SIG-M5 treated with dmso at 0.1 percent for 504 hours (cell line): ENCODE measurements around the gene DYNC1H1.
A peak's percentile ranks its signal among the peaks of the same experiment; 100 is the strongest.

Experiments
- DNase-seq: peaks from one replicate; lab custom pipeline; 2025; ENCODE audit not compliant: unreplicated experiment; lab: John Stamatoyannopoulos, UW

The DYNC1H1 gene

DNA sequence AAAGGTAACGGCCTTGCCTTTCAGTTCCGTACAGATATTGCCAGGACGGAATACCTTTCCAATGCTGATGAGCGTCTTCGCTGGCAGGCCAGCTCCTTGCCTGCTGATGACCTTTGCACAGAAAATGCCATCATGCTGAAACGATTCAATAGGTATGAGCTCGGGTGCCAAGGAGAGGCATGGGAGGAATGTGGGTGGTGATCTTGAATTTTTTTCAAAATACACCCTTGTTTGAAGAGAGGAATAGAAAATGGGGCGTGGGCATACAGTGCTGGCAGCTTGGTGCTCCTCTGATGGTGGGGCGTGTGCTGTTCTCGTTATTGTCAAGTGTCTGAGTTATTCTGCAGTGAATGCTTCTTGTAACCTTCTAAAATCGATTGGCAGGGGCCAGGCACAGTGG is 69.9 kb downstream of the DYNC1H1 start:
- no peak for DNase-seq

DNA sequence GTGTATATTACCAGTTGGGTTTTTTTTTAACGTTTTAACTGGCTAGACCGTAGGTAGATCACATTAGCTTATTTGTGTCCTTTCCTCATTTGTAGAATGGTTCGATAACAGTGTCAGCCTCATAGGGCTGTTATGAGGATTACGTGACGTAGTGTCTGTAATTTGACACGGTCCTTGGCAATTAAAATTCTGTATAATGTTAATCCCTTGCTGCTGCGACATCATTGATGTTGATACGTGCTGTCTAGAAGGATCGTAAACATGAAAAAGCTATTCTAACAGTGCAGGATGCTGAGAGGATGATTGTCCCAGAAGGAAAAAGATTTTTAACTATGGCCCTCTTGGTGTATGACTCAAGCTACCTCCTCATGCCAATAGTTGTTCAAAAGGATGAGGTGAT is 71.5 kb downstream of the DYNC1H1 start:
- DNase-seq = no peak

- no peak for DNase-seq
Measured at GRCh38 chr14:102037686-102038085, 73.3 kb downstream of the DYNC1H1 start.

DNA sequence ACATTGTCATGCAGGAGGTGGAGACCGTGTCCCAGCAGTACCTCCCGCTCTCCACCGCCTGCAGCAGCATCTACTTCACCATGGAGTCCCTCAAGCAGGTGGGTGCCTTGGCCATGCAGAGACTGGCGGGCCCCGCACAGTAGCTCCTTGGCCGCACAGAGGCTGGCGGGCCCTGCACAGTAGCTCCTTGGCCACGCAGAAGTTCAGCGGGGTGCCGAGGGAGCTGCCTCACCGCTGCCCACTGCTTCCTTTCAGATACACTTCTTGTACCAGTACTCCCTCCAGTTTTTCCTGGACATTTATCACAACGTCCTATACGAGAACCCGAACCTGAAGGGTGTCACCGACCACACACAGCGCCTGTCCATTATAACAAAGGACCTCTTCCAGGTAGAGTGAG is 74.8 kb downstream of the DYNC1H1 start:
- no peak for DNase-seq

GRCh38 chr14:102040153-102040552 is 75.8 kb downstream of the DYNC1H1 start:
- DNase-seq = no peak

DNA sequence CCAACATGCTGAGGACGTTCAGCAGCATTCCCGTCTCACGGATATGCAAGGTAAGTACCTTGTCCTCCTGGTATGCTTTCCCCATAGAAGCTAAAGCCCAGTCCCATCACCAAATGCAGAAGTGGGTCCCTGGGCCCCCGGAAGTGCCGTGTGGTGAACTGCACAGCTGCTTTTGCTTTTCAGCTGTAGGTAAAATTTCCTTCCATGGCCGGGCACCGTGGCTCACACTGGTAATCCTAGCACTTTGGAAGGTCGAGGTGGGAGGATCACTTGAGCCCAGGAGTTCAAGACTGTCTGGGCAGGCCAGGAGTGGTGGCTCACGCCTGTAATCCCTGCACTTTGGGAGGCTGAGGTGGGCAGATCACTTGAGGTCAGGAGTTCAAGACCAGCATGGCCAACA is 78.3 kb downstream of the DYNC1H1 start:
- no peak for DNase-seq

GRCh38 chr14:102043251-102044025 is 79.1 kb downstream of the DYNC1H1 start:
- no peak for DNase-seq

DNA sequence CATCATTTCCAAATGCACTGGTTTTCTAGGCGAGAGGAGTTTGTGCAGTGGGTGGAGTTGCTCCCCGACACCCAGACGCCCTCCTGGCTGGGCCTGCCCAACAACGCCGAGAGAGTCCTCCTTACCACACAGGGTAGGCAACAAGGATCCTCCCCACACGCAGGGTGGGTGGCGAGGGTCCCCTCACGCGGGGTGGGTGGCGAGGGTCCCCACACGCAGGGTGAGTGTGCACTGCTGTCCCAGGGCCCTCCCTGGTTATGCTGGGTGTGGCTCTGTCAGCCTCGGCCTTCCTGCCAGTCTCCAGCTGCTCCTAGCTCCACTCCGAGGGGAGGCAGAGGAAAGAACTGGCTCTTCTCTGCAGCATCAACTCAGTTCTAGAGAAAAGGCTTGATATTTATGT is 80.2 kb downstream of the DYNC1H1 start:
- DNase-seq = no peak

GRCh38 chr14:102046337-102047278 is 82.2 kb downstream of the DYNC1H1 start:
- peak; percentile 76 for DNase-seq

DNA sequence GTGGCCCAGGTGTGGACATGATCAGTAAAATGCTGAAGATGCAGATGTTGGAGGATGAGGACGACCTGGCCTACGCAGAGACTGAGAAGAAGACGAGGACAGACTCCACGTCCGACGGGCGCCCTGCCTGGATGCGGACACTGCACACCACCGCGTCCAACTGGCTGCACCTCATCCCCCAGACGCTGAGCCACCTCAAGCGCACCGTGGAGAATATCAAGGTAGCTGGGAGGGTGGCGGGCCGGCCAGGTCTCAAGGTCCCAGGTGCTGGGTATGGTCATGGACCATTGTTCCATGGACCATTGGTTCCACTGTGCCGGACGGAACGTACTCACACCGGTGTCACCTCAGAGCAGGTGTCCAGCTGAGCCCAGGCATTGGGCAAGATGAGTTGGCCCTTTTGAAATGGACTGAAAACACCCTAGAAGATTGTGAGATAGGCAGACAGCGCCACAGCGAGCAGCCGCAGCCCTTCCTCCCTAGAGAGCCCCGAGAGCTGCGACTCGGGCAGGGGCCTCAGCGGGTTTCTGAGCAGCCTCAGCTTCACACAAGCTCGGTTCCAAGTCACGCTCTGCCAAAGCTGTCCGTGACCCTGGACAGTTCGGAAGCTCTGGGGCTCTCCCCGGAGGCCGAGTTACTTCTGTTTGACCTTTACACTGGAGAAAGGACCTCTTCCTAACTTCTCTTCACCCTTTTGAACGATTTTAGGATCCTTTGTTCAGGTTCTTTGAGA is 83.6 kb downstream of the DYNC1H1 start:
- DNase-seq = no peak

GRCh38 chr14:102049258-102050025 is 85.1 kb downstream of the DYNC1H1 start:
- DNase-seq = no peak

DNA sequence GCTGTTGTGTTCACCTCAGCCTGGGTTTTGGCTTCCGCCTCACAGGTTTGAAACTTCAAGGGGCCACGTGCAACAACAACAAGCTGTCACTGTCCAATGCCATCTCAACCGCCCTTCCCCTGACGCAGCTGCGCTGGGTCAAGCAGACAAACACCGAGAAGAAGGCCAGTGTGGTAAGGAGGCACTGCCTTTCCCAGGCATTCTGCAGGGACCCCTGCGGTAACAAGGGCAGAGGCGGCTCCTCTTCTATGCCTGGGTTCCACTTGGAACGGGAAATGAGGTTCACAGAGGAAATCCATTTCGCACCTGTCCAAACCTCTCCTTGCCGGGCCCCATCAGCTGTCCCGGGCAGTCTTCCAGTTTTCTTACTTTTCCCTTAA is 85.6 kb downstream of the DYNC1H1 start:
- no peak for DNase-seq

DNA sequence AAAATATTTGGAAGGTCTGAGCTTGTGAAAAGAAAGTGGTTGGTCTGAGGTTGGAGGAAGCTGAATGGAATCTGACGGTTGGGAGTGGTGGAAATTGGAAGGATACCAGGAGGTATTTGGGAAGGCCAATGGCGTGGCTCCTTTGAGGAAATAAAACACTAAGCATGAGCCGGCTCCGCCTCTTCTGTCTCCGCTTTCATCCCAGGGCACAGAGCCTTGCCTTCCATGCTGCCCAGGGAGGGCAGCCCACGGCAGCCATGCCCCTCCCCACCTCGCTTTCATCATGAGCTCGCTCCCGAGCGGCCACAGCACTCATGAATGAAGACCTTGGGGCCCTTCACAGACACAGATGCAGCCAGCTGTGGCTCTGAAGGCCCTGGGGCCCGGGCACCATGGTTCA is 86.3 kb downstream of the DYNC1H1 start:
- DNase-seq = no peak

GRCh38 chr14:102052522-102052921 is 88.1 kb downstream of the DYNC1H1 start:
- DNase-seq = no peak

GRCh38 chr14:102055181-102055901 is 91.0 kb downstream of the DYNC1H1 start:
- DNase-seq = peak; percentile 40

- no peak for DNase-seq
Measured at GRCh38 chr14:102056694-102057442, 92.5 kb downstream of the DYNC1H1 start.

DNA sequence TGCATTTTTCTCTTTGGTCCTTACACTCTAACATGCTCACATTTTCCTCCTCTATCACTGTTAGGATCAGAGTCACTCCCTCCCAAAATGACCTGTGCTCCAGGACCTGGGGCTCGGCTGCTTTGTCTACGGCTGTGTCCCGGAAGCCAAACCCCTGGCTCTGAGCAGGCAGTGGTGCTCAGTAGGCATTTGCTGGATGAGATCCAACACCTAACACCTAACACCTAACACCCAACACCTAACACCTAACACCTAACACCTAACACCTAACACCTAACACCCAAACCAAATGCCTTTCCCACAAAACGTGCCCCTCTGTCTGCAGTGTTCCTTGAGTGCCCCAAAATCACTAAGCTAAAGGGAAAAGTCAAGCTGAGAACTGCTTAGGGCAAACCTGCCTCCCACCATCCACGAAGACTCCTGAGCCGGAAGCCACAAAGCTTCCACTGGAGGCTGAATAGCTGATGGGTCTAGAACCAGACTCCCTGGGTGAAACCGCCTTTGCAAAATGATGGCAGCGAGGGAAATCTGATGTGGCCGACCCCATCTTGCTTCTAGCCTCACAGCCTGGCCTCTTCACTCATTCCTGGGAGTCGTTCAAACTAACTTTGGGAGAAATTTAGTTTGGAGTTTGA is 93.2 kb downstream of the DYNC1H1 start:
- no peak for DNase-seq

GRCh38 chr14:102058146-102058545 is 93.8 kb downstream of the DYNC1H1 start:
- DNase-seq = no peak

- DNase-seq = no peak
Measured at GRCh38 chr14:102058961-102059360, 94.6 kb downstream of the DYNC1H1 start.
